K562 (cell line): Measurements from ENCODE around the gene A1BG. TPM values are rescaled to one million over a fixed set of nuclear protein-coding genes. Genes with fewer than 3 reads are reported as not detected.

ENCODE experiments used
- KAT7 ChIP-seq: sonication (generic); formaldehyde crosslinking; IDR thresholded peaks from 2 replicates; pipeline ENCODE4 v1.8.0; 2022; ENCODE audit warnings: missing genetic modification reagents, mild to moderate bottlenecking, borderline replicate concordance
- polyA plus RNA-seq, 8 experiments: library from polyadenylated mRNA; depleted of rRNA in 4 of 8; stranded (reverse) in 5 of 8; unstranded in 3 of 8; fragments of >200 nt; fragmentation: Nextera tagmentation in 2 of 8; fragmentation: Illumina TruSeq in 1 of 8; extraction: Ambion mirVana in 2 of 8; extraction: Trizol in 1 of 8; gene quantifications; 2 replicates each; pipeline versions ENCODE4 v1.2.1 to v1.2.3, GENCODE V29; 2011 to 2014; ENCODE audit warnings: inconsistent platforms in 1 of 8, missing spikeins in 1 of 8
- total RNA-seq, 7 experiments: library from RNA; depleted of rRNA in 6 of 7; stranded (reverse); fragments of >200 nt in 6 of 7; fragmentation: Illumina TruSeq in 2 of 7; extraction: Trizol in 2 of 7; gene quantifications; 2 replicates each; pipeline versions ENCODE4 v1.2.1 to v1.2.3, GENCODE V29; 2011 to 2021; ENCODE audit warnings: low replicate concordance in 1 of 7
- TF ChIP-seq, protein P1 (sequence below), 2 experiments: fragments of 450-650 bp in 1 of 2; sonication (generic) in 1 of 2; formaldehyde crosslinking in 1 of 2; IDR thresholded peaks; 2 replicates each; pipeline versions ENCODE4 v1.7.1 to v1.9.0; 2016 to 2022; ENCODE audit warnings: inconsistent platforms in 1 of 2, mild to moderate bottlenecking in 1 of 2, missing genetic modification reagents in 1 of 2
- TF ChIP-seq, protein P2 (sequence below), 3 experiments: fragments of 200-800 bp in 1 of 3; sonication (Bioruptor generic) in 1 of 3; sonication (generic) in 1 of 3; formaldehyde crosslinking in 1 of 3; IDR thresholded peaks; 2 replicates each; pipeline versions ENCODE4 v1.6.1 to v1.8.0; 2016 to 2022; ENCODE audit warnings: mild to moderate bottlenecking in 2 of 3, missing compliant biosample characterization in 2 of 3, missing genetic modification characterization in 2 of 3, missing genetic modification reagents in 1 of 3

A1BG gene
- total and polyA plus RNA-seq, 9 of the 15 experiments (the other 6 are each of a cell fraction or from before 2014, with no cell fraction given) = 0.10 to 19.8 (median 2.6) TPM

DNA sequence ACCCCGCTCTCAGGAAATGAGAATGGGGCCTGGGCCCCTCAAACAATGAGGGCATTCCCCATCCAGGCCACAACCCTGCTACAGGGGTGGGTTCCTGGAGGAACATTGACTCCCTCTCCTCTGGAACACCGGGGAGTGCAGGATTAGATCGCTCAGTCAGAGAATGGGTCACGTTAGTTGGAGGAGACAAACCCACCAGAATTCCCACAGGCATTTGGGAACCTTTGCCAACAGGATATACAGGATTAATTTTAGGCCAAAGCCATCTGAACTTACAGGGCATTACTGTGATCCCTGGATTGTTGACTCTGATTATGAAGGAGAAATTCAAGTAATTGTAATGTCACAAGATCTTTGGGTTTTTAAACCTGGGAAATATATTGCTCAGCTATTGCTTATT is 45.6 kb downstream of the A1BG start (continued):
- TF ChIP-seq, protein P1, sequence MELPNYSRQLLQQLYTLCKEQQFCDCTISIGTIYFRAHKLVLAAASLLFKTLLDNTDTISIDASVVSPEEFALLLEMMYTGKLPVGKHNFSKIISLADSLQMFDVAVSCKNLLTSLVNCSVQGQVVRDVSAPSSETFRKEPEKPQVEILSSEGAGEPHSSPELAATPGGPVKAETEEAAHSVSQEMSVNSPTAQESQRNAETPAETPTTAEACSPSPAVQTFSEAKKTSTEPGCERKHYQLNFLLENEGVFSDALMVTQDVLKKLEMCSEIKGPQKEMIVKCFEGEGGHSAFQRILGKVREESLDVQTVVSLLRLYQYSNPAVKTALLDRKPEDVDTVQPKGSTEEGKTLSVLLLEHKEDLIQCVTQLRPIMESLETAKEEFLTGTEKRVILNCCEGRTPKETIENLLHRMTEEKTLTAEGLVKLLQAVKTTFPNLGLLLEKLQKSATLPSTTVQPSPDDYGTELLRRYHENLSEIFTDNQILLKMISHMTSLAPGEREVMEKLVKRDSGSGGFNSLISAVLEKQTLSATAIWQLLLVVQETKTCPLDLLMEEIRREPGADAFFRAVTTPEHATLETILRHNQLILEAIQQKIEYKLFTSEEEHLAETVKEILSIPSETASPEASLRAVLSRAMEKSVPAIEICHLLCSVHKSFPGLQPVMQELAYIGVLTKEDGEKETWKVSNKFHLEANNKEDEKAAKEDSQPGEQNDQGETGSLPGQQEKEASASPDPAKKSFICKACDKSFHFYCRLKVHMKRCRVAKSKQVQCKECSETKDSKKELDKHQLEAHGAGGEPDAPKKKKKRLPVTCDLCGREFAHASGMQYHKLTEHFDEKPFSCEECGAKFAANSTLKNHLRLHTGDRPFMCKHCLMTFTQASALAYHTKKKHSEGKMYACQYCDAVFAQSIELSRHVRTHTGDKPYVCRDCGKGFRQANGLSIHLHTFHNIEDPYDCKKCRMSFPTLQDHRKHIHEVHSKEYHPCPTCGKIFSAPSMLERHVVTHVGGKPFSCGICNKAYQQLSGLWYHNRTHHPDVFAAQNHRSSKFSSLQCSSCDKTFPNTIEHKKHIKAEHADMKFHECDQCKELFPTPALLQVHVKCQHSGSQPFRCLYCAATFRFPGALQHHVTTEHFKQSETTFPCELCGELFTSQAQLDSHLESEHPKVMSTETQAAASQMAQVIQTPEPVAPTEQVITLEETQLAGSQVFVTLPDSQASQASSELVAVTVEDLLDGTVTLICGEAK (IDR thresholded peaks at IDR 0.05) = no peak
- TF ChIP-seq, protein P1 (CRISPR knock-in tag; IDR thresholded peaks at IDR 0.05) = no peak
- TF ChIP-seq, protein P2, sequence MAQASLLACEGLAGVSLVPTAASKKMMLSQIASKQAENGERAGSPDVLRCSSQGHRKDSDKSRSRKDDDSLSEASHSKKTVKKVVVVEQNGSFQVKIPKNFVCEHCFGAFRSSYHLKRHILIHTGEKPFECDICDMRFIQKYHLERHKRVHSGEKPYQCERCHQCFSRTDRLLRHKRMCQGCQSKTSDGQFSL (CRISPR knock-in tag; IDR thresholded peaks at IDR 0.05) = no peak
- TF ChIP-seq, protein P2 (tag; IDR thresholded peaks at IDR 0.05) = no peak
- TF ChIP-seq KAT7 = no peak
